Activated CD4-positive, alpha-beta T cell treated with anti-CD3 and anti-CD28 coated beads, Interleukin-2, amount 50 U/mL, for 16 hours (primary cell): ENCODE data around the gene TAF8.

Experiments used
- DNase-seq: peaks from one replicate; pipeline ENCODE4 v3.0.0-alpha.2; 2020

The TAF8 gene

GRCh38 chr6:42066156-42066675, 15.9 kb downstream of the TAF8 start:
- no peak for DNase-seq

DNA sequence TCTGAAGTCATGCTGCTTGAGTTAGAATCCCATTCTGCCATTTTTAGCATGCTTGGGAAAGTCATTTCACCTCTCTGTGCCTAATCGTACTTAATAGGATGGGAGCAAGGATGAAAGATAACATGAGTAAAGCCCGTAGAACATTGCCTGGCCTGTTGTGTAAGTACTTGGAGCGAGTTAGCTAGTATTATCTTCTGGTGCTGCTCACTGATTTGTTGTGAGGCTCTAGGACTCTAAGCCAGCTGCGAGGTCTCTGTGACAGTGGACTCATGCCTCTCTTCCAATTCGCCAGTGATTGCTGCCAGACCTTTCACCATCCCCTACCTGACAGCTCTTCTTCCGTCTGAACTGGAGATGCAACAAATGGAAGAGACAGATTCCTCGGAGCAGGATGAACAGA, 17.8 kb downstream of the TAF8 start:
- DNase-seq = no peak

GRCh38 chr6:42068872-42069522, 18.7 kb downstream of the TAF8 start:
- no peak for DNase-seq

GRCh38 chr6:42071881-42072583, 21.7 kb downstream of the TAF8 start:
- DNase-seq = no peak

- peak; percentile 14 for DNase-seq
These were observed 23.0 kb downstream of the TAF8 start for GRCh38 chr6:42073287-42073686.

DNA sequence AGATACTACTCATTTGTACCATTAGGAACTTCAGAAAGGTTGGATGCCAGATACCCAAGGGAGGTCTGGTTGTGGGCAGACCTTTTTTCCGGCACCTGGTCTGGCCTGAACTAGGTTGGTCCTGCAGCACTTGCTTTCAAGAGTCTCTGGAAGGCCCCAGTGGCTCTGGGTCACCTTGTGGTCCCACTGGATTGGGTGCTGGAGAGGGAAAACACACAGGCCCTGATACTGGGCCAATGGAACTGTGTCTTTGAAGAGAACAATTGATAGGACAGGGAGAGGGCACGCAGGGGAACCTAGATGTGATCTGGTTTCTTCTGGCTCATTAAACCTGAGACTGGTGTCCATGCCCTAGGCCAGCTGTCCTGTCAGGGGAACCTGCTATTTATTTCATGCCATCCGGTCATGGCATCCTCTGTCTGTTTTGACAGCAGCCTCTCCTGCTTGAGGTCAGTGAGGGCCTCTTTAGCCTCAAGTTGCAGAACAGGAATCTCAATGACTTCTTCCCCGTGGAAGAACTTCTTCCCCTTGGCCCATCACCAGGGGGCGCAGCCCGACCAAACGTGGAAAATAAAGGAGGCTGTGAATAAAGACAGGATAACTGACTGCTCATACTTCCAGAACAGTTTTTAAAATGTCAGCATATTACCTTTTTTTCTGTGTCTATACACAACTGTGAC, 25.0 kb downstream of the TAF8 start:
- DNase-seq = peak; percentile 51

DNA sequence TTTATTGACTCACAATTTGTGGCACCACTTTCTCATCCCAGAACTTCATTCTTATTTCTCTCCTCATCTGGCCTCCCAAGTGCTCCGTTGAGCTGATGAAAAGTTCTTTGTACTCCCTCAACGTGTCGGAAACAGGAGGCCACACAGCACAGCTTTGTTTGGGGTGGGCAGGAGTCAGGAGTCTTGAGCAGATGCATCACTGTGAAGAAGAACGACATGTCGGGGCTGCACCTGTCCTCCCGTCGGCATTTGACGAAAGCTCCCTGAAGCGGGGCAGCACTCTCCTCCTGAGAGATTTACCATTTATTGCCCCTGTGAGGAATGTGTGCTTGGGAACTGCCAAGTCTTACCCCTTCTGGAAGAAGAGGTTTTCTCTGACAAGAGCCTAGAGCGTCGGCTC, 28.1 kb downstream of the TAF8 start:
- no peak for DNase-seq

DNA sequence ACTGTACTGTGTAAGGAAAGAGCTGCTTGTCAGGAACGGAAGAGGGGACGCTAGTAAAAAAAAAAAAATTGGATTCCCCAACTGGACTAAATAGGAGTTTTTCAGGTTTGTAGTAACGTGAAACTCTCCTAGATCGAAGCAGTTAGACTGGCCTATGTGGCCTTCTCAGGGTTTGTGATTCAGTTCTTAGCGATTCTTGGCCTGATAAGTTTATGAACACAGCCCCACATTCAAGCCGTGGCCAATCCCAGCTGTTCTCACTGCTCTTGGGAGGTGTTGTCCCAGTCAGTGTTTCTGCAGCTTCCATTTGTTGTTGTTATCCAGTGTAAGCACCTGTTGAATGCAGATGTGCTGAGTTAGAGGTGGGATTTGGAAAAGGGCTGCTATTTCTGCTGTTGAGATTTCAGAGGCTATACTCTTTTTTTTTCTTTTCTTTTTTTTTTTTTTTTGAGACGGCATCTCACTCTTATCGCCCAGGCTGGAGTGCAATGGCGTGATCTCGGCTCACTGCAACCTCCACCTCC, 29.7 kb downstream of the TAF8 start:
- no peak for DNase-seq

DNA sequence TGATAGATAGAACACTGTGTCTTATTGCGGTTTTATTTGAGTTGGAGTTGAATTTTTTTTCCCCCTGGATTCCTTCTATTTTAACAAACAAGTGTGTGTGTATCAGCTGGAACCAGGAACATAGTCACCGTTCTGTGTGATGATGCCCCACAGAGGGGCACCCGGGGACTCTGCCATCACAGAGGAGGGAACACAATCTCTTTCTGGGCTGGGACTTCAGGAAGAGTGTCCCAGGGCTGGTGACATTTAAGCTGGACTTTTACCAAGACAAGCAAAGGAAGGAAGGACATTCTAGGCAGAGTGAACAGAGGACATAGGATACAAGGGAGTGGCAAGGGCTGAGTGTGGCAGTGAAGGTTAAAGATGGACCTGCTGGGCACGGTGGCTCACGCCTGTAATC, 33.2 kb downstream of the TAF8 start:
- no peak for DNase-seq

- DNase-seq = no peak
These were observed 34.6 kb downstream of the TAF8 start for GRCh38 chr6:42084889-42085288.

DNA sequence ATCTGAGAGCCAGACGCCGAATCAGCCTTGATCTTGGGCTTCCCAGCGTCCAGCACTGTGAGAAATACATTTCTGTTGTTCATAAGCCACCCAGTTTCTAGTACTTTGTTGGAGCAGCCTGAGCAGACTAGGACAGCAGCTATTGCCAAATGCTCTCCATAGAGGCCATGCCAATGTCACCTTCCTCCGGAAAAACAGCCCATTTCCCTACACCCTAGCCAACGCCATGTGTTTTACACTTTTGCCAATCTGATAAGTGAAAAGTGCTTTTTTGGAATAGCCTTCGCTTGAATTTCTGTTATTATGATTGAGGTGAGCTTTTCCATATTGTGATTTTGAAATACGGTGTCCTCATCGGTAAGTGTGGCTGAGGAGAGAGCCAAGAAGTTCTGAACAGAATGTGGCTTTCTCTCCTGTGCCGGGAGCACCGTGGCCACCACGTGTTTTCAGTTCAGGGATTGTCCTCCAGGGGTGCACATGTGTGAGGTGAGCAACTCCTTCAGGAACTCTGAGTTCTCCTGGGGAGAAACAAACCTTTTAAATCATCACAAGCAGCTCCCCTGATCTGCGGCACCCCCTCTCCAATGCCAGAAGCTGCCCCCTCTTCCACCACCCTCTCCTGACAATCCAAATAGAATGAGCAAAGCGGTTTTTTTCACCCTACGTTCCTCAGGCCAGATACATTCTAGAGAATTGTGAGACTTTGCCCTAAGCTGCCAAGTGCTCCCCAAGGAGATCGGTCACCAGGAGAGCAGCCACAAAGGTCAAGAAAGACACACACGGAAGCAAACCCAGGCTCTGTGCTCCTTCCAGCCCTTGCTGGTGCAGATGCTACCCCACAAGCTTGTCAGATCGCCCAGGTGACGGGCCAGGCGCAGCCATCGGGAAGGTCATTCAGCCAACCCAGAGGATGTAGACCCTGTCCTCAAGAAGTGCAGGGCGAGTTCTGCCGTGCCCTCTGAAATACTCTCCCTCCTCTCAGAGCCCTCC, 36.0 kb downstream of the TAF8 start:
- no peak for DNase-seq

DNA sequence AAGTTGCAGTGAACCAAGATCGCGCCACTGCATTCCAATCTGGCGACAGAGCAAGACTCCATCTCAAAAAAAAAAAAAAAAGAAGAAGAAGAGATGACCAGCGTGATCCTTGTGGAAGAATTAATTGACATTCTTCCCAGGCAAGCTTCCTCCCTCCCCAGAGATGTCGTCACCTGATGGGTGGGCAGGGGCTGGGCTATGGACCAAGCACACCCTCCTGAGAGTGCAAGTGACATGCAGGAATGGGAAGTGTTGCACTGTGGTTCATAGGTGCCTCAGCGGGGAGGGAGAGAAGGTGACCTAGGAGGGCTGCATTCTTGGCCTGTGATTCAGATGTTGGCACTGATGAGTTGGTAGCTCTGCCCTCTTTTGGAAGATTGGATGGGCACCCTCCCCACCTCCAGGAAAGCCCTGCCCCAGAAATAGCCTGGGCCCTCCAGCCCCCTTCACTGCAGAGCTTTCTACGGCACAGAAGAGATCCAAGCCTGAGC, 37.8 kb downstream of the TAF8 start:
- DNase-seq = no peak

GRCh38 chr6:42090819-42091717, 40.7 kb downstream of the TAF8 start:
- no peak for DNase-seq

DNA sequence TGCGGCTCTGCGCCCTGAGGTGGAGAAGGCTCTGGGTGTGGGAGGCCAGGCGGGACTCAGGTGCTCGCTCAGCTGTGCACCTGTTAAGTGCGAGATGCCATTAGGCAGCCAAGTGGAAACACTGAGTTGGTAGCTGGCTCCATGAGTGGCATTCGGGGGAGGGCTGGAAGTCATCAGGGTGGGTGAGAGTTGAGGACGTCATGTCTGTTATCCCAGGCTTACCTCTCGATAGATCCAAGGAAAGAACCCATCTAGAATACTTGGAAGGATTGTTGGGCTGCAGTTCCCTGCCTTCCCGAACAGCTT, 41.3 kb downstream of the TAF8 start:
- no peak for DNase-seq

DNA sequence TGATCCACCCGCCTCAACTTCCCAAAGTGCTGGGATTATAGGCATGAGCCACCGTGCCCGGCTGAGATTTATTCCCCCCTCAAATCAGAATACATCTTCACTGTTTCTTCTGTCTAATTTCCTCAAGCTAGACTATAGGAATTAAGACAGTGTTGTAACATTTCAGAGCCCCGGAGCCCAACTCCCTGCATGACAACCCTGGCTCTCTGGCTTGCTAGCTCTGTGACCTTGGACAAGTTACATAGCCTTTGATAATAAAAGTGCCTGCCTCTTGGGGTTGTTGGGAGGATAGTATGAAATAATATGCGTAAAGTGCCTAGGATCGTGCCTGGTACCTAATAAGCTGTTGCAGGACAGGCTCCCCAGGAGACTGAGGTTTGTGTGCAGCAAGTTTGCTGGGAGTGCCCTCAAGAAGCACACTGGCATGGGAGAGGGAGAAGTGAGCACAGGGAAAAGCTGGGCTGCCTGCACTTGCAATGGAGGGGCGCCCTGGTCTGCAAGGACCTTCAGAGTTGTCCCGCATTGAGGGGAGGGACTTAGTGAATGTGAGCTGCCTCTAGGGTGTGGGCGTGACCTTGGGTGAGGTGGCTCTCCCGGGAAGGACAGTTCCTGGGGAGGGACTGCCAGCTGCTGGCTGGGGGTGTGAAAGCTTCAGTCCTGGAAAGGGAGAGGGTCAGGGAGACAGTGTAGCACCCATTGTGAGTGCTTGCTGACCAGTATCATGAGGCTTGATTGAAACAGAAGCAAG, 43.4 kb downstream of the TAF8 start:
- DNase-seq = no peak

DNA sequence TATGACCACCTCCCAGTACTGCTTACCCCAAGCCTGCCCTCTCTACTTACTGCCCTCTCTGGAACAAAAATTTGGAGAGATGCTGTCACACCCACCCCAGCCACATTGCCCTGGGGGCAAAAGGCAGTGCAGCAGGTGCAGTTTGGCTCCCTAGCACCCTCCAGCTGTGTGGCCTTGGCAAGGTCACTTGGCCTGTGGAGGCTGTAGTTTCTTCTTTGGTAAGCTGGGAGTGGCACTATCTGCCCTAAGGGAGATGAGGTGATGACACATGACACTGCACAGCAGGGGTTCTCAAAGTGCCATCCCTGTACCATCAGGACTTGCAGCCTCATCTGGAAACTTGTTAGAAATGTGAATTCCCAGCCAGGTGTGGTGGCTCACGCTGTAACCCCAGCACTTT, 44.8 kb downstream of the TAF8 start:
- DNase-seq = no peak

GRCh38 chr6:42095776-42096541, 45.6 kb downstream of the TAF8 start:
- DNase-seq = no peak

DNA sequence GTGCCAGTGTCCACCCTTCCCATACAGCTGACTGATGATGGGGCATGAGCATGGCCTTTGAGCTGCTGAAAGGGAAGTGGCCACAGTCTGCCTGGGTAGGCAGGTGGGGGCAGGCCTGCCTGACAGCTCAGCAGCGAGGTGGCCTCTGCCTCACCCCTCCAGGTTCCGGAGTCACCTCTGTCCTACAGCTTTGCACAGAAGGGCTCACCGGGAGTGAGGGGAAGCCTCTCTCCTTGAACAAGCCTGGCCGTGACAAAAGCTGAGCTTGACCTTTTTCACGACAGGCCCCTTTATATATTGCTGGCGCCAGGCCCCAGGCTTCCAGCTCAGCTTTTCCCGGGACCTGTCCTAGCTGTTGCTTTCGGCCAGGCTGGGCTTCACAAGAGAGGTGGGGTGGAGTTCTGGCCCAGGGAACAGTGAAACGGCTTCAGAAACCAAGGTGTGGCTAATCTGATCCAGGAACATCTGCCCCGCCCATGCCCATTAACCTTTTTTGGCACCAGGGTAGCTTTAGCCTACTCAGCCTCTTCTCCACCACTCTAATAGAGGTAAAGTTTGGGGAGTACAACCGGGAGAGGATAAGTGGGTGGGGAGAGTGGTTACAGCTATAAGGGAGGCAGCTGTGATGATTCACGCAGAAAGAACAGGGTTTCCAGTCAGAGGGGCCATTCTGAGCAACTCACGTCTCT, 49.2 kb downstream of the TAF8 start:
- peak; percentile 75 for DNase-seq
